Duodenal mucosa (tissue), 2 donors: ENCODE measurements around the gene CCL18.
"Not testable (repeated sequence)": the region's sequence is repeated elsewhere in the genome, so short reads cannot be mapped to it uniquely, and the experiment has no call there.

ENCODE experiments used
- H3K27ac ChIP-seq: one replicate; pipeline ENCODE4 v1.7.0; 2013; ENCODE audit warnings: low read depth, low read length
- H3K27me3 ChIP-seq, 2 donors: one replicate each; pipeline ENCODE4 v1.7.0; 2013; ENCODE audit warnings: low read length in 2 of 2, control low read depth in 1 of 2; ENCODE audit not compliant: insufficient read depth in 2 of 2, control insufficient read depth in 1 of 2
- H3K36me3 ChIP-seq, 2 donors: one replicate each; pipeline ENCODE4 v1.7.0; 2013; ENCODE audit warnings: low read length in 2 of 2, control low read depth in 1 of 2; ENCODE audit not compliant: insufficient read depth in 2 of 2, control insufficient read depth in 1 of 2
- H3K4me1 ChIP-seq, 2 donors: one replicate each; pipeline ENCODE4 v1.7.0; 2013; ENCODE audit warnings: low read length in 2 of 2, control low read depth in 1 of 2; ENCODE audit not compliant: insufficient read depth in 2 of 2, control insufficient read depth in 1 of 2
- H3K4me3 ChIP-seq, 2 donors: one replicate each; pipeline ENCODE4 v1.7.0; 2013; ENCODE audit warnings: low read length in 2 of 2, low read depth in 1 of 2
- H3K9ac ChIP-seq, 2 donors: one replicate each; pipeline ENCODE4 v1.7.0; 2013; ENCODE audit warnings: low read length in 2 of 2, low read depth in 1 of 2
- H3K9me3 ChIP-seq, 2 donors: one replicate each; pipeline ENCODE4 v1.7.0; 2013; ENCODE audit warnings: low read length in 2 of 2, control low read depth in 1 of 2; ENCODE audit not compliant: control insufficient read depth in 1 of 2

Gene CCL18

DNA sequence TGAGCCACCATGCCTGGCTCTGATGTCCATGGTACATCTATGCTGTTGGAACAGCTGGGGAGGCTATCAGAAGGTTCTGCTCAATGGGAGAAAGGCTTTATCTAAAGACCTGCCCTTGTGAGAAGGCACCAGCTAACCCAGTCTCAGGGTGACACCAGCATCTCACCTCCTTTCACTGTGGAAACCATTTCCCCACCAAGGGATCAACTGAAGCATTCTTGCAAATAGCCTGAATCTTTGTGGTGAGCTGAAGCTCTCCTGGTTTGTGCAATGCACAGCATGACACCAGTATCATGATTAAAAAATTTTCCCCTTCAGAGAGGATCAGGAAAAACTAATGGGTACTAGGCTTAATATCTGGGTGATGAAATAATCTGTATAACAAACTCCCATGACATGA is 5.1 kb downstream of the CCL18 start:
- no peak overlapping the region for H3K4me3 ChIP-seq
- H3K9ac ChIP-seq = no peak overlapping the region
- H3K36me3 ChIP-seq = no peaks in the 10 kb centered on the region
- H3K4me1 ChIP-seq = no peaks in the 10 kb centered on the region
- no peak overlapping the region for H3K27ac ChIP-seq
- H3K27me3 ChIP-seq = no peaks in the 10 kb centered on the region
- no peaks in the 10 kb centered on the region for H3K9me3 ChIP-seq

DNA sequence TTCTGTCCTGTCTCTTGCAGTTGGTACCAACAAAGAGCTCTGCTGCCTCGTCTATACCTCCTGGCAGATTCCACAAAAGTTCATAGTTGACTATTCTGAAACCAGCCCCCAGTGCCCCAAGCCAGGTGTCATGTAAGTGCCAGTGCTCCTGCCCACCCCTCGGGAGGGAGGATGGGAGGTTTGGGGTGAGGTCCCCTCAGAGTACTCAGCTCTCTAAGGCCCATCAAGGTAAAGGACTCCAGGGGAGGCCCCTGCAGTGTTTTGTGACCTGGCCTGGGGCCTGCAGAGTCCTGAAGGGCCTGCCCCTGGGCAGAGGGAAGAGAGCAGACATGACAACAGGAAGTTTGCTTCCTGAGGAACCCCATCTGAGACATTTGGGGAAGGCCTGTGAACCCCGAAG is 6.4 kb downstream of the CCL18 start:
- no peaks in the 10 kb centered on the region for H3K4me1 ChIP-seq

DNA sequence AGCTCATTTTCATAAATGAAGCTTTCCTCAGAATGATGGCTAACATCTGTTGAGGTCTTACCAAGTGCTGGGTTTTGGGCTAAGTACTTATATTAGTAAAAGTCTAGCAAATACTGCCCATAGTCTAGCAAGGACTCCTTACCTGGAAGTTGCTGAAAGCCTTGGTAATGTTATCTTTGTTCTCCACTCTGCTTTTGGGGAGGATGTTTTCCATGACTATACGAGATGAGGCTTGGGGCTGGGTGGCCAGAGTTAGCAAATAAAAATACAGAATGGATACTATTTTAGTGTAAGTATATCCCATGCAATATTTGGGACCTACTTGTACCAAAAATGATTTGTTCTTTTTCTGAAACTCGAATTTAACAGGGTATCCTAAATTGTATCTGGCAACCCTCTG is 7.7 kb downstream of the CCL18 start:
- H3K27ac ChIP-seq = no peak overlapping the region
- H3K9ac ChIP-seq = no peak overlapping the region

More for the DNA sequence above, 6.4 kb downstream of the CCL18 start:
- no peak overlapping the region for H3K9ac ChIP-seq
- no peaks in the 10 kb centered on the region for H3K27me3 ChIP-seq
- H3K36me3 ChIP-seq = no peaks in the 10 kb centered on the region
- H3K27ac ChIP-seq = no peak overlapping the region
- H3K9me3 ChIP-seq = no peaks in the 10 kb centered on the region
- no peak overlapping the region for H3K4me3 ChIP-seq

DNA sequence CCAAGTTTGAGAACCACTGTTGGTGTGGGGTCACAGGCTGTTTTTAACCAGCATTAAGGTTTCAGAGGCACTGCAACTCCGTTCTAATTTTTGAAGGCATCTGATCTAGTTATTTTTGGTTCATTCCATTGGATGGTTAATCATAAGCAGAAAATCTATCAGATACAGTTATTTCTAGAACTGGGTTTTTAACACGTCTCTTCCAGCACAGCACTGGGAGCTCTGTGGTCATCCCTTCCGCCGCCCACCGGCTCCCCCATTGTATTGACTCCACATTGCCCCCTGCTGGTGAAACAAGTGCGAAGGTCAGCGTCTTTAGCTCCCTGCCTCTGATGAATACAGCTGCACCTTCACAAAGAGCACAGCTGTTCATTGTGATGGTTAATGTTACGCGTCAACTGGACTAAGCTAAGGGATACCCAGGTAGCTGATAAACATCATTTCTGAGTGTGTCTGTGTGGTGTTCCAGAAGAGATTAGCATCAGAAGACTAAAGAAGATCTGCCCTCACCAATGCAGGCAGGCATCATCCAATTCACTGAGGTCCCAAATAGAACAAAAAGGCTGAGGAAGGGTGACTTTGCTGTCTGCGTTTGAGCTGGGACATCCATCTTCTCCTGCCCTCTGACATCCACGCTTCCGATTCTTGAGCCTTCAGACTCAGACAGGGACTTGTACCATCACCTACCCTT is 8.5 kb downstream of the CCL18 start:
- H3K36me3 ChIP-seq = no peaks in the 10 kb centered on the region
- H3K9me3 ChIP-seq = no peaks in the 10 kb centered on the region
- H3K27ac ChIP-seq = no peak overlapping the region
- no peak overlapping the region for H3K9ac ChIP-seq
- H3K4me3 ChIP-seq = no peak overlapping the region
- H3K4me1 ChIP-seq = no peaks in the 10 kb centered on the region
- no peaks in the 10 kb centered on the region for H3K27me3 ChIP-seq

More for the DNA sequence above, 7.7 kb downstream of the CCL18 start:
- H3K9me3 ChIP-seq = no peaks in the 10 kb centered on the region
- no peak overlapping the region for H3K4me3 ChIP-seq
- no peaks in the 10 kb centered on the region for H3K4me1 ChIP-seq
- no peaks in the 10 kb centered on the region for H3K27me3 ChIP-seq
- no peaks in the 10 kb centered on the region for H3K36me3 ChIP-seq

DNA sequence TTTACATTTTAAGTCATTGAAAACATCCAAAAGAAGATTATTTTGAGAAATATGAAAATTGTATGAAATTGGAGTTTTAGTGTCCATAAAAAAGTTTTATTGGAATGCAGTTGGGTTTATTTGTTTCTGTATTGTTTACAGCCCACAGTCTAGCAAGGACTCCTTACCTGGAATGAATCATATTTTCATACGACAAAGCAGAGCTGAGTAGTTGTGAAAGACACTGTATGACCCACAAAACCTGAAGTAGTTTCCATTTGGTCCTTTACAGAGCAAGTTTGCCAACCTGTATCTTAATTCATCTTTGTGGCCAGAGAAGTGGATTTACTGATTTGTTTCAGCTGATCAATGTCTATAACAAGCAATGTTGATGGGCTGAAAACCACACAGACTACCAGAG is 10.3 kb downstream of the CCL18 start:
- Histone ChIP-seq H3K4me3 (no peak overlapping the region), H3K36me3 (no peaks in the 10 kb centered on the region), H3K27ac (no peak overlapping the region), H3K4me1 (no peaks in the 10 kb centered on the region), H3K9me3 (no peaks in the 10 kb centered on the region), H3K27me3 (no peaks in the 10 kb centered on the region), H3K9ac (no peak overlapping the region)

DNA sequence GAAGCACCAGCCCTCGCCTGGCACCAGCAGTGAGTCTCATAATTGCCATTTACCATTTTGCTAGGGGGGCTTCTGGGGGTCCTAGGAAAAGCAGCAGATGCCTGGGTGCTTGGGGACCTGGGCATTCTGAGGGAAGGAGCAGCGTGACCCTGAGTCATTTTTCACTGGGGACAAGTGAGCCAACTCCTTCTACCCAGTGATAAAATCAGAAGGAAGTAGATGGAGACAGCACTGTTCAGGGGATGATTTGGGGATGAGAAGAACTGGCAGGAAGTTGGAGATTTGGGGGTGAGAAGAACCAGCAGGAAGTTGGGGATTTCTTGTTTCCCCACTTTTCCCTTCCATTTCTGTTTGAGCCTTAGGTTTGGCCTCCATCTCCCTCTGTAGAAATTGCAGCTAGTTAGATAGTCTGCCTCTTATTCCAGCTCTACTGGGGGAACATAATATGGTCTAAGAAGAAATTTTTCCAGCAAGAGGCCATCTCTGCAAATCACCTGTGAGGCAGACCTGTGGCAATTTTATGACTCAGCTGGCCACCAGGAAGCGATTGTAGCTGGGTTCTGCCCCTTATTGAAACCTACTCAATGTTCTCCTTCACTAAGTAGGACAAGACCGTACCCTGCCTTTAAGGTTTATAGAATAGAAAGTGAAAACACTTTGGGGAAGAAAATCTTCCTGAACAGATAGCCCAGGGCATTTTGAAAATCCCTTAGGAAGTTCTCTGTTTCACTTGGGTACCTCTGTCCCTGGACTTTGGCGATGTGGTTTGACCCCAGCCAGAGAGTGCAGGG is 17.8 kb downstream of the CCL18 start:
- not testable (repeated sequence) for H3K36me3 ChIP-seq, H3K27me3 ChIP-seq, H3K4me1 ChIP-seq, H3K4me3 ChIP-seq, H3K27ac ChIP-seq, H3K9me3 ChIP-seq, H3K9ac ChIP-seq

DNA sequence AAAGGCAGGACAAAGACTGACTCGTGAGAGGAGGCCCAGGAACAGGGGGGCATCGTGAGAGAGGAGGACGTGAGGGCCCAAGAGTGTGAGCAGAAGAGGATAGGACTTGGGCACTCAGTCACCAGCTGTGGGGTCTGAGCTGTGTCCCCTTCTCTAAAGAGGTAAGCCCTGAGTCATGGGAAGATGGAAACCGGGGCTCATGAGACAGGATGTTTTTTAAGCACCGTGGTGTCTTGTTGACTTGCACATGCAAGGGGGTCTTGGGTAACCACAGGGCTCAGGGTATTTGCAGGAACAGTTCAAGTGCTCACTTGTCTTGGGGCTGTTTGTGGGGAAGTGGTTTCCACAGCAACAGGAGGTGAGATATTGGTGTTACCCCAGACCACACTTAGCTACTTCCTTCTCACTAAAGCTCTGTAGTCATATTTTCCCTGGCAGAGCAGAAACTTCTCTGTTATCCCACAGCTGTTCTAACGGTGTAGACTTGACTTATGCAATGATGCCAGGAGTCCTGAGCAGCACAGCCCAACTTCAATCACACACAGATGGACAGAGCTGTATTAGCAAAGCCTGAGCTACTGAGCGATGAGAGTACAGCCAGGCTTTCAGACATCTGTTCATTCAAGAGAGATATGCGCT is 18.5 kb downstream of the CCL18 start:
- not testable (repeated sequence) for H3K4me1 ChIP-seq, H3K9ac ChIP-seq, H3K36me3 ChIP-seq, H3K9me3 ChIP-seq, H3K27me3 ChIP-seq, H3K27ac ChIP-seq, H3K4me3 ChIP-seq

DNA sequence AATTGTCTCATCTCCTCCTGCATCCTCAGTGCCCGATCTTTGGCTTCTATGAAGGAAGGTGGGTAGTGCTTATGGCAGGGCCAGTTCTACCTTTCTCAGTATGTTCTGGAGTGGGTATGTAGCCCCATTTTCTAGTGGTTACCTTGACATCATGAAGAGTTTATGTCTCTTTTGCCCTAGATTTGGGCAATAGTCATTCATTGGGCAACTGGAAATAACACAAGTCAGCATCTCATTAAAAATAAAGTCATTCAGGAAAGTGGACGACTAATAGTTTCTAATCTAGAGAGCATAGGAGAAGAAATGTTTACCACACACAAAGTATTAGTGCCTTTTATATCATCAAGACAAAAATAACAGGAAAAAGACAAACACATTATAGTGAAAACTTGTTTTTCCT is 19.6 kb downstream of the CCL18 start:
- not testable (repeated sequence) for H3K9me3 ChIP-seq, H3K4me3 ChIP-seq, H3K36me3 ChIP-seq, H3K27ac ChIP-seq, H3K4me1 ChIP-seq, H3K27me3 ChIP-seq, H3K9ac ChIP-seq

DNA sequence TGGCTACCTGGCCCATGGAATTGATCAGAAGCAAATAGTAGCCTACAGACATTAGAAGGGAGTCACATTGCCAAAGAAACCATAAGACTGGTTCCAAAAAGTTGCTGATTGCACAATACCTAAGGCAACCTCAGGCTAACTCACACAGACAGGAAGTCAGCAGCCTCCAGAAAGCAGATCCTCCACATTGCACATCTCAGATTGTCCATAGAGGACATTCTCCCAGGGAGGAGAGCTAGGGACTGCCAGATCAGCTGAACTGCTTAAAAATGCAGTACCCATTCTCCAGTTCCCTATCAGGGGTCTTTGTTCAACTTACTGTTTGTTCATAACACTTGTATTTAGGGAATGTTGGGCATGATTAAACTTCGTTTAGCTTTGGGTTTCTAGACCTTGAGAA is 21.7 kb downstream of the CCL18 start:
- Histone ChIP-seq H3K27ac (no peak overlapping the region), H3K36me3 (no peaks in the 10 kb centered on the region), H3K4me3 (no peak overlapping the region), H3K27me3 (no peaks in the 10 kb centered on the region), H3K9me3 (no peaks in the 10 kb centered on the region), H3K4me1 (peaks cover 0 to 12% of the 10 kb centered on the region in 2 donors), H3K9ac (no peak overlapping the region)

DNA sequence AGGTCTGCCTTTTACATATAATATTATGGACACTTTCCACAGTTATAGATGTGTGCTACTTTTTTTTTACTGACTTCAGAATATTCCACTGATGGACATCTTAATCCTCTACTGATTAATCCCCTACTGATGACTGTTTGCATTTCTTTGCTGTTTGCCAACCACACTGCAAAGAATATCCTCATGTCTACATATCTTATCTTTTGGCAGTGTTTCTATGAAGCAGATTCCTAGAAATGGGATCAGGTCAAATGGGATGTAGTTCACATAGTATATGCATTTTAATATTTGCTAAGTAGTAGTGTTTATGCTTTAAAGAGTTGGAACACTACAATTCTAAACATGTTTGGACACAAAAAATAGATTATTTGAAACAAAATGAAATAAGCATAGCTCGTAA is 22.7 kb downstream of the CCL18 start:
- no peak overlapping the region for H3K27ac ChIP-seq
- no peak overlapping the region for H3K4me3 ChIP-seq
- H3K4me1 ChIP-seq = peaks cover 0 to 12% of the 10 kb centered on the region in 2 donors
- H3K27me3 ChIP-seq = no peaks in the 10 kb centered on the region
- no peak overlapping the region for H3K9ac ChIP-seq
- no peaks in the 10 kb centered on the region for H3K9me3 ChIP-seq
- H3K36me3 ChIP-seq = no peaks in the 10 kb centered on the region
